H9 (cell line): ENCODE measurements around the gene PLB1. TPM values are rescaled to one million over a fixed set of nuclear protein-coding genes. Genes with fewer than 3 reads are reported as not detected.

Experiments used
- DNase-seq: peaks from one replicate; pipeline ENCODE4 v3.0.0-alpha.2; 2017
- H2AFZ ChIP-seq: one replicate; pipeline ENCODE4 v1.6.1; 2013; ENCODE audit warnings: mild to moderate bottlenecking, low read length, control low read depth, moderate library complexity
- H2AK5ac ChIP-seq: 2 replicates; pipeline ENCODE4 v1.6.1; 2013; ENCODE audit warnings: low read length, control low read depth, mixed read lengths; ENCODE audit not compliant: insufficient read length
- H2BK120ac ChIP-seq: one replicate; pipeline ENCODE4 v1.6.1; 2013; ENCODE audit warnings: low read depth, mild to moderate bottlenecking, low read length, control low read depth, inconsistent platforms; ENCODE audit not compliant: poor library complexity, severe bottlenecking
- H2BK12ac ChIP-seq: 2 replicates; pipeline ENCODE4 v1.6.1; 2013; ENCODE audit warnings: low read length, control low read depth, mixed read lengths, low read depth; ENCODE audit not compliant: insufficient read length
- H2BK15ac ChIP-seq: 2 replicates; pipeline ENCODE4 v1.6.1; 2013; ENCODE audit warnings: low read depth, low read length, control low read depth
- H2BK20ac ChIP-seq: one replicate; pipeline ENCODE4 v1.6.1; 2013; ENCODE audit warnings: low read depth, mild to moderate bottlenecking, low read length, control low read depth, inconsistent platforms; ENCODE audit not compliant: poor library complexity, severe bottlenecking
- H2BK5ac ChIP-seq: 2 replicates; pipeline ENCODE4 v1.6.1; 2013; ENCODE audit warnings: low read length, control low read depth, mixed read lengths; ENCODE audit not compliant: insufficient read length
- H3K14ac ChIP-seq: 2 replicates; pipeline ENCODE4 v1.6.1; 2013; ENCODE audit warnings: low read length, control low read depth; ENCODE audit not compliant: insufficient read depth
- H3K18ac ChIP-seq: 2 replicates; pipeline ENCODE4 v1.6.1; 2013; ENCODE audit warnings: low read depth, mild to moderate bottlenecking, mixed read lengths, low read length, control low read depth; ENCODE audit not compliant: insufficient read length
- H3K23ac ChIP-seq: 2 replicates; pipeline ENCODE4 v1.6.1; 2013; ENCODE audit warnings: low read length, control low read depth, mixed read lengths, low read depth; ENCODE audit not compliant: insufficient read length
- H3K23me2 ChIP-seq: 2 replicates; pipeline ENCODE4 v1.6.1; 2013; ENCODE audit warnings: low read depth, mild to moderate bottlenecking, mixed read lengths, low read length, control low read depth; ENCODE audit not compliant: insufficient read length, poor library complexity, severe bottlenecking
- H3K27ac ChIP-seq: 2 replicates; pipeline ENCODE4 v1.5.1; 2013; ENCODE audit warnings: low read length, control low read depth, mixed read lengths, low read depth; ENCODE audit not compliant: insufficient read length
- H3K27me3 ChIP-seq: 2 replicates; pipeline ENCODE4 v1.6.1; 2013; ENCODE audit warnings: low read length, control low read depth, inconsistent platforms; ENCODE audit not compliant: insufficient read depth
- H3K4ac ChIP-seq: 2 replicates; pipeline ENCODE4 v1.6.1; 2013; ENCODE audit warnings: low read depth, mild to moderate bottlenecking, control low read depth, inconsistent platforms, low read length, moderate library complexity
- H3K4me1 ChIP-seq: 2 replicates; pipeline ENCODE4 v1.6.1; 2013; ENCODE audit warnings: low read length, control low read depth, inconsistent platforms; ENCODE audit not compliant: insufficient read depth
- H3K4me2 ChIP-seq: 2 replicates; pipeline ENCODE4 v1.6.1; 2013; ENCODE audit warnings: low read length, control low read depth, mixed read lengths; ENCODE audit not compliant: insufficient read length, insufficient read depth
- H3K56ac ChIP-seq: 2 replicates; pipeline ENCODE4 v1.6.1; 2013; ENCODE audit warnings: low read depth, mild to moderate bottlenecking, mixed read lengths, low read length, control low read depth; ENCODE audit not compliant: insufficient read length
- H3K79me1 ChIP-seq: 2 replicates; pipeline ENCODE4 v1.6.1; 2013; ENCODE audit warnings: low read depth, mild to moderate bottlenecking, moderate library complexity, low read length, control low read depth, inconsistent platforms; ENCODE audit not compliant: insufficient read depth, poor library complexity, severe bottlenecking
- H3K79me2 ChIP-seq: 2 replicates; pipeline ENCODE4 v1.6.1; 2013; ENCODE audit warnings: low read length, control low read depth, inconsistent platforms; ENCODE audit not compliant: insufficient read depth
- H3K9ac ChIP-seq: 2 replicates; pipeline ENCODE4 v1.6.1; 2013; ENCODE audit warnings: low read length, control low read depth, mixed read lengths; ENCODE audit not compliant: insufficient read length; ENCODE audit errors: extremely low read depth
- H3K9me3 ChIP-seq: one replicate; pipeline ENCODE4 v1.6.1; 2013; ENCODE audit warnings: low read depth, low read length, inconsistent platforms; ENCODE audit not compliant: control insufficient read depth
- H3T11ph ChIP-seq: one replicate; pipeline ENCODE4 v1.6.1; 2013; ENCODE audit warnings: mild to moderate bottlenecking, low read length, control low read depth, inconsistent platforms
- H4K20me1 ChIP-seq: one replicate; pipeline ENCODE4 v1.6.1; 2013; ENCODE audit not compliant: control insufficient read depth, insufficient read length, insufficient read depth
- H4K5ac ChIP-seq: 2 replicates; pipeline ENCODE4 v1.6.1; 2013; ENCODE audit warnings: low read depth, mild to moderate bottlenecking, mixed read lengths, low read length, control low read depth; ENCODE audit not compliant: insufficient read length
- H4K8ac ChIP-seq: replicated peaks from 2 replicates; pipeline ENCODE4 v1.6.1; 2013; ENCODE audit warnings: low read length, control low read depth, mixed read lengths, low read depth; ENCODE audit not compliant: insufficient read length
- H4K91ac ChIP-seq: 2 replicates; pipeline ENCODE4 v1.6.1; 2013; ENCODE audit warnings: low read depth, mild to moderate bottlenecking, moderate library complexity, mixed read lengths, low read length, control low read depth; ENCODE audit not compliant: insufficient read length
- H3K27ac Mint-ChIP-seq, 3 experiments: 2 replicates in 2 of 3; 3 replicates in 1 of 3; pipeline ENCODE4 v1.8.0; 2020 to 2021; ENCODE audit warnings: mixed read lengths in 3 of 3, mild to moderate bottlenecking in 1 of 3, moderate library complexity in 1 of 3
- H3K27me3 Mint-ChIP-seq: 2 replicates; pipeline ENCODE4 v1.8.0; 2021; ENCODE audit warnings: low read depth, mild to moderate bottlenecking, moderate library complexity, mixed read lengths
- H3K36me3 Mint-ChIP-seq, 3 experiments: 2 replicates in 2 of 3; 3 replicates in 1 of 3; pipeline ENCODE4 v1.8.0; 2020 to 2021; ENCODE audit warnings: low read depth in 3 of 3, mixed read lengths in 3 of 3; ENCODE audit not compliant: insufficient read depth in 1 of 3
- H3K4me1 Mint-ChIP-seq, 2 experiments: 2 replicates each; pipeline ENCODE4 v1.8.0; 2020; ENCODE audit warnings: mixed read lengths in 2 of 2
- H3K4me3 Mint-ChIP-seq, 2 experiments: 2 replicates in 1 of 2; 3 replicates in 1 of 2; pipeline ENCODE4 v1.8.0; 2020 to 2021; ENCODE audit warnings: mild to moderate bottlenecking in 2 of 2, mixed read lengths in 2 of 2, moderate library complexity in 1 of 2
- H3K9me3 Mint-ChIP-seq, 2 experiments: 2 replicates in 1 of 2; 3 replicates in 1 of 2; pipeline ENCODE4 v1.8.0; 2020; ENCODE audit warnings: mild to moderate bottlenecking in 2 of 2, mixed read lengths in 2 of 2, moderate library complexity in 1 of 2
- WGBS: extraction: QIAGEN DNeasy Blood & Tissue Kit; methylation state at CpG from one replicate; pipeline ENCODE4 v1.1.7; 2013; ENCODE audit warnings: missing lambda C conversion rate, low lambda C conversion rate, mixed read lengths; ENCODE audit not compliant: insufficient read length; ENCODE audit errors: extremely low coverage; 5-methylcytosine and 5-hydroxymethylcytosine counted together
- total RNA-seq: library from RNA; stranded (reverse); gene quantifications from 2 replicates; pipeline ENCODE4 v1.2.1, GENCODE V29; 2021
- TF ChIP-seq, protein P1 (sequence below): fragments of 200-600 bp; sonication (generic); conservative IDR thresholded peaks from 3 replicates; pipeline ENCODE4 v1.8.0; 2021; ENCODE audit warnings: antibody characterized with exemption, mild to moderate bottlenecking

The PLB1 gene
- total RNA-seq, 1 experiment from 2014 or later, result not detected

- H3K4me1 Mint-ChIP-seq, result peaks cover 25% of the 10 kb centered on the region in 2 experiments
- DNase-seq, result no peak
- H2BK5ac ChIP-seq, result no peak overlapping the region
- H3K27me3 ChIP-seq, result no peaks in the 10 kb centered on the region
- no peak overlapping the region for H3K27ac ChIP-seq
- H3K36me3 Mint-ChIP-seq, result no peaks in the 10 kb centered on the region; a peak in 1 of 7 replicates
- peaks cover 5% of the 10 kb centered on the region; the same call in 1 of the 2 replicates for H3K4me1 ChIP-seq
- H4K91ac ChIP-seq, result no peak overlapping the region
- no peak overlapping the region for H3T11ph ChIP-seq
- no peaks in the 10 kb centered on the region for H3K79me1 ChIP-seq
- no peaks in the 10 kb centered on the region for H3K79me2 ChIP-seq
- H2BK12ac ChIP-seq, result no peak overlapping the region
- no peak overlapping the region for H2BK20ac ChIP-seq
- no CpG with 5 or more reads among the region's 7 CpGs for WGBS
- H3K9ac ChIP-seq, result no peak overlapping the region
- H4K20me1 ChIP-seq, result no peaks in the 10 kb centered on the region
- no peak overlapping the region for H2BK15ac ChIP-seq
- no peak overlapping the region for H3K23ac ChIP-seq
- no peaks in the 10 kb centered on the region for H3K9me3 ChIP-seq
- H3K27ac Mint-ChIP-seq, result no peak overlapping the region
- no peak overlapping the region for H4K8ac ChIP-seq
- H3K4me3 Mint-ChIP-seq, result no peak overlapping the region
- TF ChIP-seq, protein P1, sequence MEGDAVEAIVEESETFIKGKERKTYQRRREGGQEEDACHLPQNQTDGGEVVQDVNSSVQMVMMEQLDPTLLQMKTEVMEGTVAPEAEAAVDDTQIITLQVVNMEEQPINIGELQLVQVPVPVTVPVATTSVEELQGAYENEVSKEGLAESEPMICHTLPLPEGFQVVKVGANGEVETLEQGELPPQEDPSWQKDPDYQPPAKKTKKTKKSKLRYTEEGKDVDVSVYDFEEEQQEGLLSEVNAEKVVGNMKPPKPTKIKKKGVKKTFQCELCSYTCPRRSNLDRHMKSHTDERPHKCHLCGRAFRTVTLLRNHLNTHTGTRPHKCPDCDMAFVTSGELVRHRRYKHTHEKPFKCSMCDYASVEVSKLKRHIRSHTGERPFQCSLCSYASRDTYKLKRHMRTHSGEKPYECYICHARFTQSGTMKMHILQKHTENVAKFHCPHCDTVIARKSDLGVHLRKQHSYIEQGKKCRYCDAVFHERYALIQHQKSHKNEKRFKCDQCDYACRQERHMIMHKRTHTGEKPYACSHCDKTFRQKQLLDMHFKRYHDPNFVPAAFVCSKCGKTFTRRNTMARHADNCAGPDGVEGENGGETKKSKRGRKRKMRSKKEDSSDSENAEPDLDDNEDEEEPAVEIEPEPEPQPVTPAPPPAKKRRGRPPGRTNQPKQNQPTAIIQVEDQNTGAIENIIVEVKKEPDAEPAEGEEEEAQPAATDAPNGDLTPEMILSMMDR, result no peak
- H3K9me3 Mint-ChIP-seq, result no peaks in the 10 kb centered on the region
- H2AFZ ChIP-seq, result no peak overlapping the region
- no peak overlapping the region for H3K56ac ChIP-seq
- no peak overlapping the region for H3K18ac ChIP-seq
- no peaks in the 10 kb centered on the region; the same call in 1 of the 2 replicates for H3K27me3 Mint-ChIP-seq
- H3K23me2 ChIP-seq, result no peaks in the 10 kb centered on the region
- no peak overlapping the region for H2BK120ac ChIP-seq
- no peak overlapping the region for H3K4me2 ChIP-seq
- H2AK5ac ChIP-seq, result no peak overlapping the region
- no peak overlapping the region for H3K14ac ChIP-seq
- H3K4ac ChIP-seq, result no peak overlapping the region
- H4K5ac ChIP-seq, result no peak overlapping the region
Measured at GRCh38 chr2:28598484-28598883, 102.6 kb downstream of the PLB1 start.
